Naive B cell (primary cell): ENCODE measurements around the gene KCNA3. TPM values are rescaled to one million over a fixed set of nuclear protein-coding genes. Genes with fewer than 3 reads are reported as not detected.
"Not testable (repeated sequence)": the region's sequence is repeated elsewhere in the genome, so short reads cannot be mapped to it uniquely, and the experiment has no call there.

Experiments
- ATAC-seq, 2 donors: fragments of 150-1000 bp; cut with Tn5 transposase; 2 replicates each; pipeline ENCODE4 v1.10.0; 2021; ENCODE audit warnings: low read depth in 2 of 2, mild to moderate bottlenecking in 2 of 2, moderate library complexity in 2 of 2
- DNase-seq: peaks from one replicate; pipeline ENCODE4 v3.0.0; 2022
- H3K27ac Mint-ChIP-seq, 6 donors: one replicate each; pipeline ENCODE4 v1.8.0; 2020 to 2022; ENCODE audit warnings: mild to moderate bottlenecking in 6 of 6, mixed read lengths in 6 of 6, moderate library complexity in 5 of 6, inconsistent platforms in 2 of 6
- H3K27me3 Mint-ChIP-seq, 3 donors: one replicate each; pipeline ENCODE4 v1.8.0; 2021 to 2022; ENCODE audit warnings: mixed read lengths in 3 of 3, mild to moderate bottlenecking in 1 of 3
- H3K36me3 Mint-ChIP-seq, 2 donors: one replicate each; pipeline ENCODE4 v1.8.0; 2020 to 2022; ENCODE audit warnings: mixed read lengths in 2 of 2, inconsistent platforms in 1 of 2, mild to moderate bottlenecking in 1 of 2
- H3K4me1 Mint-ChIP-seq, 3 donors: one replicate each; pipeline ENCODE4 v1.8.0; 2020 to 2022; ENCODE audit warnings: mixed read lengths in 3 of 3, inconsistent platforms in 1 of 3, mild to moderate bottlenecking in 1 of 3, moderate library complexity in 1 of 3
- H3K4me3 Mint-ChIP-seq, 8 donors: one replicate each; pipeline ENCODE4 v1.8.0; 2020 to 2022; ENCODE audit warnings: mild to moderate bottlenecking in 8 of 8, mixed read lengths in 8 of 8, moderate library complexity in 8 of 8, inconsistent platforms in 2 of 8
- H3K9me3 Mint-ChIP-seq, 7 donors: one replicate each; pipeline ENCODE4 v1.8.0; 2020 to 2022; ENCODE audit warnings: mixed read lengths in 7 of 7, mild to moderate bottlenecking in 5 of 7, inconsistent platforms in 2 of 7, moderate library complexity in 1 of 7
- polyA plus RNA-seq, 6 donors: library from polyadenylated mRNA; unstranded; fragments of 300-500 nt; fragmentation: Illumina TruSeq; gene quantifications; one replicate each; pipeline ENCODE4 v1.2.3, GENCODE V29; 2021; ENCODE audit warnings: low read depth in 6 of 6

The KCNA3 gene
- polyA plus RNA-seq, 6 donors from 2014 or later: 38.4 to 78.6 (median 51.0) TPM

- H3K27ac Mint-ChIP-seq: peak overlapping the region; percentile 76 to 99 (median 94)
- H3K4me1 Mint-ChIP-seq: peaks cover 40 to 52% (median 44%) of the 10 kb centered on the region in 3 donors
- ATAC-seq: no peak
- no peaks in the 10 kb centered on the region for H3K36me3 Mint-ChIP-seq
- H3K9me3 Mint-ChIP-seq: peaks cover 0 to under 1% (median 0%) of the 10 kb centered on the region in 7 donors
- DNase-seq: no peak
- peak overlapping the region; percentile 70 to 97 (median 92) for H3K4me3 Mint-ChIP-seq
- no peaks in the 10 kb centered on the region for H3K27me3 Mint-ChIP-seq
Observed at GRCh38 chr1:110673805-110674336, 869 bp downstream of the KCNA3 start.

- peak overlapping the region; percentile 76 to 99 (median 97) for H3K27ac Mint-ChIP-seq
- H3K4me1 Mint-ChIP-seq: peaks cover 40 to 56% (median 44%) of the 10 kb centered on the region in 3 donors
Observed at GRCh38 chr1:110673197-110673701, 1.5 kb downstream of the KCNA3 start.

GRCh38 chr1:110672753-110673108 lies 2.0 kb downstream of the KCNA3 start:
- Mint-ChIP-seq H3K4me1 (peaks cover 40 to 56% (median 44%) of the 10 kb centered on the region in 3 donors), H3K27me3 (no peaks in the 10 kb centered on the region), H3K9me3 (no peaks in the 10 kb centered on the region), H3K4me3 (peak overlapping the region; percentile 70 to 97 (median 92)), H3K36me3 (peaks cover 0 to 4% of the 10 kb centered on the region in 2 donors), H3K27ac (peak overlapping the region; percentile 76 to 99 (median 97))
- DNase-seq (peak; percentile 66), ATAC-seq (peak; percentile 76 to 77)

More at GRCh38 chr1:110673197-110673701, 1.5 kb downstream of the KCNA3 start:
- Mint-ChIP-seq H3K4me3 (peak overlapping the region; percentile 70 to 97 (median 92)), H3K27me3 (no peaks in the 10 kb centered on the region), H3K36me3 (no peaks in the 10 kb centered on the region), H3K9me3 (no peaks in the 10 kb centered on the region)
- DNase-seq: no peak
- no peak for ATAC-seq

- peak overlapping the region; percentile 70 to 97 (median 92) for H3K4me3 Mint-ChIP-seq
- peaks cover 0 to 7% of the 10 kb centered on the region in 2 donors for H3K36me3 Mint-ChIP-seq
- peaks cover 40 to 56% (median 44%) of the 10 kb centered on the region in 3 donors for H3K4me1 Mint-ChIP-seq
- no peaks in the 10 kb centered on the region for H3K9me3 Mint-ChIP-seq
- DNase-seq (peak; percentile 44), ATAC-seq (peak; percentile 15 to 21)
- no peaks in the 10 kb centered on the region for H3K27me3 Mint-ChIP-seq
- peak overlapping the region; percentile 76 to 99 (median 97) for H3K27ac Mint-ChIP-seq
Observed at GRCh38 chr1:110672001-110672752, 2.6 kb downstream of the KCNA3 start.

GRCh38 chr1:110671361-110671760 lies 3.4 kb downstream of the KCNA3 start:
- H3K9me3 Mint-ChIP-seq: no peaks in the 10 kb centered on the region
- DNase-seq: no peak
- H3K4me3 Mint-ChIP-seq: peak overlapping the region; percentile 70 to 97 (median 92)
- H3K4me1 Mint-ChIP-seq: peaks cover 40 to 56% (median 43%) of the 10 kb centered on the region in 3 donors
- H3K36me3 Mint-ChIP-seq: peaks cover 0 to 7% of the 10 kb centered on the region in 2 donors
- H3K27ac Mint-ChIP-seq: peak overlapping the region; percentile 62 to 99 (median 96)
- no peaks in the 10 kb centered on the region for H3K27me3 Mint-ChIP-seq
- no peak for ATAC-seq

- Mint-ChIP-seq H3K4me3 (peak overlapping the region in 1 of 8 donors; percentile 32), H3K4me1 (peaks cover 24 to 44% (median 30%) of the 10 kb centered on the region in 3 donors), H3K9me3 (no peaks in the 10 kb centered on the region), H3K27me3 (no peaks in the 10 kb centered on the region), H3K27ac (no peak overlapping the region), H3K36me3 (peaks cover 0 to 7% of the 10 kb centered on the region in 2 donors)
- ATAC-seq (no peak), DNase-seq (no peak)
Observed at GRCh38 chr1:110668549-110668948, 6.2 kb downstream of the KCNA3 start.

- no peak for DNase-seq
- peaks cover 0 to 7% of the 10 kb centered on the region in 2 donors for H3K36me3 Mint-ChIP-seq
Observed at GRCh38 chr1:110667776-110668175, 7.0 kb downstream of the KCNA3 start.

GRCh38 chr1:110663241-110663640 lies 11.5 kb downstream of the KCNA3 start:
- H3K9me3 Mint-ChIP-seq: no peaks in the 10 kb centered on the region
- no peaks in the 10 kb centered on the region for H3K4me1 Mint-ChIP-seq
- DNase-seq (no peak), ATAC-seq (no peak)
- no peak overlapping the region for H3K4me3 Mint-ChIP-seq
- peaks cover 8 to 17% of the 10 kb centered on the region in 2 donors for H3K36me3 Mint-ChIP-seq
- H3K27me3 Mint-ChIP-seq: no peaks in the 10 kb centered on the region
- H3K27ac Mint-ChIP-seq: no peak overlapping the region

More at GRCh38 chr1:110667776-110668175, 7.0 kb downstream of the KCNA3 start:
- Mint-ChIP-seq H3K9me3 (no peaks in the 10 kb centered on the region), H3K27me3 (no peaks in the 10 kb centered on the region), H3K4me1 (peaks cover 17 to 36% (median 23%) of the 10 kb centered on the region in 3 donors), H3K4me3 (no peak overlapping the region), H3K27ac (peak overlapping the region in 1 of 6 donors; percentile 22)
- no peak for ATAC-seq

- H3K4me3 Mint-ChIP-seq, H3K36me3 Mint-ChIP-seq, DNase-seq, H3K27ac Mint-ChIP-seq, H3K4me1 Mint-ChIP-seq, ATAC-seq, H3K9me3 Mint-ChIP-seq, H3K27me3 Mint-ChIP-seq: not testable (repeated sequence)
Observed at GRCh38 chr1:110659559-110659958, 15.2 kb downstream of the KCNA3 start.

GRCh38 chr1:110657351-110657750 lies 17.4 kb downstream of the KCNA3 start:
- H3K9me3 Mint-ChIP-seq: no peaks in the 10 kb centered on the region
- H3K27me3 Mint-ChIP-seq: no peaks in the 10 kb centered on the region
- no peaks in the 10 kb centered on the region for H3K4me1 Mint-ChIP-seq
- no peak for DNase-seq
- no peak overlapping the region for H3K27ac Mint-ChIP-seq
- H3K4me3 Mint-ChIP-seq: no peak overlapping the region
- peaks cover 8 to 10% of the 10 kb centered on the region in 2 donors for H3K36me3 Mint-ChIP-seq
- ATAC-seq: no peak

- H3K27ac Mint-ChIP-seq: no peak overlapping the region
- ATAC-seq (no peak), DNase-seq (no peak)
- no peak overlapping the region for H3K4me3 Mint-ChIP-seq
- H3K27me3 Mint-ChIP-seq: peaks cover 0 to 11% (median 4%) of the 10 kb centered on the region in 3 donors
- peaks cover 0 to 4% (median 0%) of the 10 kb centered on the region in 3 donors for H3K4me1 Mint-ChIP-seq
- peaks cover 0 to 2% (median 0%) of the 10 kb centered on the region in 7 donors for H3K9me3 Mint-ChIP-seq
- H3K36me3 Mint-ChIP-seq: no peaks in the 10 kb centered on the region
Observed at GRCh38 chr1:110650609-110651008, 24.1 kb downstream of the KCNA3 start.

GRCh38 chr1:110648417-110648816 lies 26.3 kb downstream of the KCNA3 start:
- no peak for ATAC-seq
- Mint-ChIP-seq H3K9me3 (peaks cover 0 to 2% (median 0%) of the 10 kb centered on the region in 7 donors), H3K4me3 (no peak overlapping the region), H3K4me1 (peaks cover 5 to 9% (median 6%) of the 10 kb centered on the region in 3 donors), H3K27me3 (peaks cover 0 to 11% (median 4%) of the 10 kb centered on the region in 3 donors), H3K27ac (no peak overlapping the region), H3K36me3 (no peaks in the 10 kb centered on the region)
- DNase-seq: no peak

- H3K27me3 Mint-ChIP-seq: peaks cover 0 to 11% (median 4%) of the 10 kb centered on the region in 3 donors
- no peaks in the 10 kb centered on the region for H3K36me3 Mint-ChIP-seq
- peaks cover 0 to 2% (median 0%) of the 10 kb centered on the region in 7 donors for H3K9me3 Mint-ChIP-seq
- DNase-seq (no peak), ATAC-seq (no peak)
- H3K4me1 Mint-ChIP-seq: peaks cover 5 to 9% (median 6%) of the 10 kb centered on the region in 3 donors
- no peak overlapping the region for H3K27ac Mint-ChIP-seq
- H3K4me3 Mint-ChIP-seq: no peak overlapping the region
Observed at GRCh38 chr1:110647254-110647891, 27.4 kb downstream of the KCNA3 start.
